Measurements from ENCODE around the gene CEP126. TPM values are rescaled to one million over a fixed set of nuclear protein-coding genes. Genes with fewer than 3 reads are reported as not detected.

Gene CEP126
- total RNA-seq, 1 experiment from 2014 or later = 4.3 TPM

GRCh38 chr11:102036757-102037156 is 121.9 kb downstream of the CEP126 start:
- Mint-ChIP-seq H3K9me3 (ENCODE audit: unreplicated experiment) (no peaks in the 10 kb centered on the region), H3K36me3 (ENCODE audit: insufficient read depth, unreplicated experiment) (no peaks in the 10 kb centered on the region), H3K27ac (ENCODE audit: low read depth, unreplicated experiment) (no peak overlapping the region), H3K4me3 (ENCODE audit: unreplicated experiment) (no peak overlapping the region), H3K4me1 (ENCODE audit: insufficient read depth, unreplicated experiment) (no peaks in the 10 kb centered on the region), H3K27me3 (ENCODE audit: insufficient read depth, unreplicated experiment) (no peaks in the 10 kb centered on the region)
- no TSS peak for BruUV-seq (replicated peaks)
- intact Hi-C loops (cut with micrococcal nuclease) = no loop called here
- CTCF ChIA-PET = interaction anchor here (0.6 kb wide), 1 partner anchor 135 kb away, joined by 3 read pairs; no protein-coding TSS in a partner anchor
- TF ChIP-seq CTCF (IDR thresholded peaks at IDR 0.05; ENCODE audit: unreplicated experiment) = no peak
- POLR2A ChIA-PET = no interaction called here
- DNase-seq (ENCODE audit: unreplicated experiment) = no peak

- no peak for TF ChIP-seq CTCF (IDR thresholded peaks at IDR 0.05; ENCODE audit: unreplicated experiment)
Observed at GRCh38 chr11:102046841-102047240, 132.0 kb downstream of the CEP126 start.

GRCh38 chr11:102047305-102047924 is 132.6 kb downstream of the CEP126 start, which contains the start of gene CFAP300:
Gene CFAP300 (plus strand): TSS chr11:102047437. CDS start chr11:102047471, 34 bp downstream.
- ChIA-PET POLR2A (interaction anchor here (0.9 to 1.8 kb wide), 9 partner anchors 9 to 221 kb away, joined by 3 to 11 read pairs (median 4); partner anchors contain the start of gene YAP1), CTCF (interaction anchor here (0.6 to 1.2 kb wide), 3 partner anchors 35 to 347 kb away, joined by 3 to 5 read pairs (median 3); no protein-coding TSS in a partner anchor)
- Mint-ChIP-seq H3K4me3 (ENCODE audit: unreplicated experiment) (peak within 1 kb of the TSS; percentile 85), H3K9me3 (ENCODE audit: unreplicated experiment) (no peaks in the 10 kb centered on the region), H3K27me3 (ENCODE audit: insufficient read depth, unreplicated experiment) (no peaks in the 10 kb centered on the region), H3K36me3 (ENCODE audit: insufficient read depth, unreplicated experiment) (peaks cover 20% of the 10 kb centered on the region), H3K4me1 (ENCODE audit: insufficient read depth, unreplicated experiment) (peaks cover 5% of the 10 kb centered on the region), H3K27ac (ENCODE audit: low read depth, unreplicated experiment) (peak within 1 kb of the TSS; percentile 95)
- intact Hi-C loops (cut with micrococcal nuclease) = loop anchor here (2.0 to 5.0 kb wide), 2 partner anchors 65 to 221 kb away; partner anchors contain the start of gene YAP1
- TSS peak; percentile 55 for BruUV-seq (replicated peaks)
- no peak for TF ChIP-seq CTCF (IDR thresholded peaks at IDR 0.05; ENCODE audit: unreplicated experiment)
- peak; percentile 75 for DNase-seq (ENCODE audit: unreplicated experiment)

More at GRCh38 chr11:102046841-102047240, 132.0 kb downstream of the CEP126 start:
- ChIA-PET POLR2A (interaction anchor here (0.9 to 1.8 kb wide), 9 partner anchors 10 to 221 kb away, joined by 3 to 11 read pairs (median 4); partner anchors contain the start of gene YAP1), CTCF (no interaction called here)
- Mint-ChIP-seq H3K27me3 (ENCODE audit: insufficient read depth, unreplicated experiment) (no peaks in the 10 kb centered on the region), H3K4me3 (ENCODE audit: unreplicated experiment) (peak overlapping the region; percentile 85), H3K27ac (ENCODE audit: low read depth, unreplicated experiment) (peak overlapping the region; percentile 95), H3K36me3 (ENCODE audit: insufficient read depth, unreplicated experiment) (peaks cover 20% of the 10 kb centered on the region), H3K4me1 (ENCODE audit: insufficient read depth, unreplicated experiment) (peaks cover 5% of the 10 kb centered on the region), H3K9me3 (ENCODE audit: unreplicated experiment) (no peaks in the 10 kb centered on the region)
- intact Hi-C loops (cut with micrococcal nuclease) = loop anchor here (2.0 to 5.0 kb wide), 2 partner anchors 65 to 222 kb away; partner anchors contain the start of gene YAP1
- BruUV-seq (replicated peaks) = no TSS peak
- no peak for DNase-seq (ENCODE audit: unreplicated experiment)

Other genes with a start within 250 kb of the CEP126 start
- not detected in 2 replicates for gene ANGPTL5, start 1.5 kb downstream of the CEP126 start, total RNA-seq (2022)
- gene CFAP300, start 132.4 kb downstream of the CEP126 start, total RNA-seq (2022) = 8.0 and 12.9 TPM in 2 replicates
- 139 and 158 TPM in 2 replicates for gene YAP1, start 195.4 kb downstream of the CEP126 start, total RNA-seq (2022)

All from MCF 10A (cell line).